ENCODE measurements around the gene OR4D2.

The OR4D2 gene

GRCh38 chr17:58153671-58154070 is 13.1 kb upstream of the OR4D2 start:
- Mint-ChIP-seq H3K4me1 (ENCODE audit: low read depth) (peaks cover 41% of the 10 kb centered on the region), H3K36me3 (ENCODE audit: low read depth) (peaks cover 20% of the 10 kb centered on the region)

GRCh38 chr17:58156839-58157803 is 9.7 kb upstream of the OR4D2 start:
- Mint-ChIP-seq H3K36me3 (ENCODE audit: low read depth) (peaks cover 18% of the 10 kb centered on the region), H3K4me3 (peak overlapping the region; percentile 93), H3K27ac (peak overlapping the region; percentile 88), H3K27me3 (ENCODE audit: low read depth) (peaks cover 39% of the 10 kb centered on the region), H3K4me1 (ENCODE audit: low read depth) (peaks cover 42% of the 10 kb centered on the region), H3K9me3 (peaks cover 8% of the 10 kb centered on the region)

More at GRCh38 chr17:58153671-58154070, 13.1 kb upstream of the OR4D2 start:
- Mint-ChIP-seq H3K27ac (peak overlapping the region; percentile 80), H3K9me3 (peaks cover 8% of the 10 kb centered on the region), H3K27me3 (ENCODE audit: low read depth) (peaks cover 41% of the 10 kb centered on the region), H3K4me3 (no peak overlapping the region)

GRCh38 chr17:58158181-58158580 is 8.6 kb upstream of the OR4D2 start:
- H3K9me3 Mint-ChIP-seq, result peaks cover 8% of the 10 kb centered on the region
- H3K4me3 Mint-ChIP-seq, result no peak overlapping the region
- H3K36me3 Mint-ChIP-seq (ENCODE audit: low read depth), result peaks cover 18% of the 10 kb centered on the region
- H3K4me1 Mint-ChIP-seq (ENCODE audit: low read depth), result peaks cover 32% of the 10 kb centered on the region
- peaks cover 47% of the 10 kb centered on the region for H3K27me3 Mint-ChIP-seq (ENCODE audit: low read depth)
- no peak overlapping the region for H3K27ac Mint-ChIP-seq

GRCh38 chr17:58161566-58161965 is 5.2 kb upstream of the OR4D2 start:
- no peak overlapping the region for H3K27ac Mint-ChIP-seq
- no peaks in the 10 kb centered on the region for H3K9me3 Mint-ChIP-seq
- peaks cover 7% of the 10 kb centered on the region for H3K36me3 Mint-ChIP-seq (ENCODE audit: low read depth)
- H3K27me3 Mint-ChIP-seq (ENCODE audit: low read depth), result peaks cover 71% of the 10 kb centered on the region
- no peak overlapping the region for H3K4me3 Mint-ChIP-seq
- peaks cover 11% of the 10 kb centered on the region for H3K4me1 Mint-ChIP-seq (ENCODE audit: low read depth)

GRCh38 chr17:58165981-58166380 is 801 bp upstream of the OR4D2 start:
- no peaks in the 10 kb centered on the region for H3K36me3 Mint-ChIP-seq (ENCODE audit: low read depth)
- no peak overlapping the region for H3K27ac Mint-ChIP-seq
- no peak overlapping the region for H3K4me3 Mint-ChIP-seq
- H3K27me3 Mint-ChIP-seq (ENCODE audit: low read depth), result peaks cover 67% of the 10 kb centered on the region
- peaks cover 14% of the 10 kb centered on the region for H3K4me1 Mint-ChIP-seq (ENCODE audit: low read depth)
- H3K9me3 Mint-ChIP-seq, result no peaks in the 10 kb centered on the region

GRCh38 chr17:58170622-58171021 is 3.8 kb downstream of the OR4D2 start:
- peaks cover 28% of the 10 kb centered on the region for H3K4me1 Mint-ChIP-seq (ENCODE audit: low read depth)
- no peaks in the 10 kb centered on the region for H3K36me3 Mint-ChIP-seq (ENCODE audit: low read depth)
- H3K27ac Mint-ChIP-seq, result peak overlapping the region; percentile 50
- peak overlapping the region; percentile 49 for H3K4me3 Mint-ChIP-seq
- H3K27me3 Mint-ChIP-seq (ENCODE audit: low read depth), result peaks cover 46% of the 10 kb centered on the region
- no peaks in the 10 kb centered on the region for H3K9me3 Mint-ChIP-seq

GRCh38 chr17:58172369-58173071 is 5.7 kb downstream of the OR4D2 start:
- no peaks in the 10 kb centered on the region for H3K36me3 Mint-ChIP-seq (ENCODE audit: low read depth)
- H3K27me3 Mint-ChIP-seq (ENCODE audit: low read depth), result peaks cover 33% of the 10 kb centered on the region
- peaks cover 28% of the 10 kb centered on the region for H3K4me1 Mint-ChIP-seq (ENCODE audit: low read depth)
- no peak overlapping the region for H3K27ac Mint-ChIP-seq
- H3K4me3 Mint-ChIP-seq, result no peak overlapping the region
- H3K9me3 Mint-ChIP-seq, result no peaks in the 10 kb centered on the region

- H3K4me3 Mint-ChIP-seq, result no peak overlapping the region
- peaks cover 25% of the 10 kb centered on the region for H3K27me3 Mint-ChIP-seq (ENCODE audit: low read depth)
- H3K4me1 Mint-ChIP-seq (ENCODE audit: low read depth), result peaks cover 25% of the 10 kb centered on the region
- H3K9me3 Mint-ChIP-seq, result no peaks in the 10 kb centered on the region
- no peaks in the 10 kb centered on the region for H3K36me3 Mint-ChIP-seq (ENCODE audit: low read depth)
- peak overlapping the region; percentile 27 for H3K27ac Mint-ChIP-seq
Observed at GRCh38 chr17:58174871-58175270, 8.1 kb downstream of the OR4D2 start.

GRCh38 chr17:58176200-58176599 is 9.4 kb downstream of the OR4D2 start:
- no peaks in the 10 kb centered on the region for H3K36me3 Mint-ChIP-seq (ENCODE audit: low read depth)
- peaks cover 27% of the 10 kb centered on the region for H3K27me3 Mint-ChIP-seq (ENCODE audit: low read depth)
- no peak overlapping the region for H3K4me3 Mint-ChIP-seq
- H3K4me1 Mint-ChIP-seq (ENCODE audit: low read depth), result peaks cover 14% of the 10 kb centered on the region
- H3K27ac Mint-ChIP-seq, result no peak overlapping the region
- H3K9me3 Mint-ChIP-seq, result no peaks in the 10 kb centered on the region

GRCh38 chr17:58181796-58182195 is 15.0 kb downstream of the OR4D2 start:
- Mint-ChIP-seq H3K27me3 (ENCODE audit: low read depth) (peaks cover 9% of the 10 kb centered on the region), H3K4me1 (ENCODE audit: low read depth) (no peaks in the 10 kb centered on the region), H3K27ac (no peak overlapping the region)

GRCh38 chr17:58183514-58183913 is 16.7 kb downstream of the OR4D2 start:
- H3K27me3 Mint-ChIP-seq (ENCODE audit: low read depth), result peaks cover 13% of the 10 kb centered on the region
- H3K4me3 Mint-ChIP-seq, result no peak overlapping the region
- no peaks in the 10 kb centered on the region for H3K36me3 Mint-ChIP-seq (ENCODE audit: low read depth)
- H3K27ac Mint-ChIP-seq, result peak overlapping the region; percentile 60
- no peaks in the 10 kb centered on the region for H3K9me3 Mint-ChIP-seq
- H3K4me1 Mint-ChIP-seq (ENCODE audit: low read depth), result no peaks in the 10 kb centered on the region

More at GRCh38 chr17:58181796-58182195, 15.0 kb downstream of the OR4D2 start:
- H3K9me3 Mint-ChIP-seq, result no peaks in the 10 kb centered on the region
- H3K4me3 Mint-ChIP-seq, result no peak overlapping the region
- no peaks in the 10 kb centered on the region for H3K36me3 Mint-ChIP-seq (ENCODE audit: low read depth)

- Mint-ChIP-seq H3K27me3 (ENCODE audit: low read depth) (peaks cover 13% of the 10 kb centered on the region), H3K9me3 (no peaks in the 10 kb centered on the region), H3K4me1 (ENCODE audit: low read depth) (no peaks in the 10 kb centered on the region)
Observed at GRCh38 chr17:58184308-58184985, 17.7 kb downstream of the OR4D2 start.

GRCh38 chr17:58184986-58185761 is 18.4 kb downstream of the OR4D2 start:
- Mint-ChIP-seq H3K36me3 (ENCODE audit: low read depth) (no peaks in the 10 kb centered on the region), H3K4me1 (ENCODE audit: low read depth) (no peaks in the 10 kb centered on the region), H3K4me3 (no peak overlapping the region), H3K9me3 (no peaks in the 10 kb centered on the region), H3K27me3 (ENCODE audit: low read depth) (peaks cover 13% of the 10 kb centered on the region), H3K27ac (no peak overlapping the region)

More at GRCh38 chr17:58184308-58184985, 17.7 kb downstream of the OR4D2 start:
- no peak overlapping the region for H3K4me3 Mint-ChIP-seq
- H3K27ac Mint-ChIP-seq, result no peak overlapping the region
- no peaks in the 10 kb centered on the region for H3K36me3 Mint-ChIP-seq (ENCODE audit: low read depth)

- H3K27me3 Mint-ChIP-seq (ENCODE audit: low read depth), result peaks cover 7% of the 10 kb centered on the region
- H3K9me3 Mint-ChIP-seq, result no peaks in the 10 kb centered on the region
- no peak overlapping the region for H3K4me3 Mint-ChIP-seq
- no peaks in the 10 kb centered on the region for H3K4me1 Mint-ChIP-seq (ENCODE audit: low read depth)
- H3K27ac Mint-ChIP-seq, result no peak overlapping the region
- no peaks in the 10 kb centered on the region for H3K36me3 Mint-ChIP-seq (ENCODE audit: low read depth)
Observed at GRCh38 chr17:58186591-58186990, 19.8 kb downstream of the OR4D2 start.
